Nucleus accumbens (tissue), 56 donors: ENCODE results near the gene TRIM58.

Experiments
- DNase-seq, 56 donors: peaks; one replicate each; lab custom pipeline; 2025; lab: John Stamatoyannopoulos, UW

TRIM58 gene

DNA sequence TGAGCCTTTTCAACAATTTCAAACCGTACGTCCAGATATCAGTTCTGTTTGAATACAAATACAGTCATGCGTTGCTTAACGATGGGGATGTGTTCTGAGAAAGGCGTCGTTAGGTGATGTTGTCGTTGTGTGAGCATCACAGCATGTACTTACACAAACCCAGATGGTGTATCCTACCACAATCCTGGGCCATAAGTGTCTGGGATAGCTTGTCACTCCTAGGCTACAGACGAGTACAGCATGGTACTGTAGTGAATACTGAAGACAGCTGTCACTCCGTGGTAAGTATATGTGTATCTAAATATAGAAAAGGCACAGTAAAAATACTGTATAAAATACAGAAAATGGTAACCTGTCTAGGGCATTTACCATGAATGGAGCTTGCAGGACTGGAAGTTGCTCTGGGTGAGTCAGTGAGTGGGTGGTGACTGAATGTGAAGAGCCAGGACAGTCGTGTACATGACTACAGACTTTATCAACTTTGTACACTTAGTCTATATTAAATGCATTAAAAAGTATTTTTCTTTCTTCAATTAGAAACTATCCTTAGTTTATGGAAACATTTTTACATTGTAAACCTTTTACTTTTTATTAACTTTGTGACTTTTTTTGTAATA is 27.9 kb downstream of the TRIM58 start:
- no peak for DNase-seq

DNA sequence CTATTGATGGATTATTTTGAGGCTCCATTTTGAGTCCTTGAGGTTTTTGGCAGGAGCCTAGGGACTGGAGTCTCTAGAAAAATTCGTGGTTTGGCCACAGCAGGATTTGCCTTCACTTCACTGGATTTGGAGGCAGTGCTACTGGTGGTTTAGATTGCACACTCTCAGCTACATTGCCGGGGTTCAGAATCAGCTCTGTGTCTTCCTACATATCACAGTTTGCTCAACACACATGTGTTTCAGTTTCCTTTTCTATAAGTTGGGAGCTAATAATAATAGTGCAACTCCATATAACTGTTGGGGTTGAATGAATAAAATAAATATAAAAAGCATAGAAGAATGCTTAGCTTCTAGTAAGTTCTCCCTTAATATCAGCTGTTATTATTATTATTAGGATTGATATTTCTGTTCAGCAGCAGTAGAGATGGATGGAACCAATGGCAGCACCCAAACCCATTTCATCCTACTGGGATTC is 38.2 kb downstream of the TRIM58 start, which contains the start of gene OR2W3:
Gene OR2W3 (plus strand): TSS at position 425 of the 475 bp plus-strand sequence. CDS start 0 bp downstream, at position 425.
- DNase-seq = no peak

DNA sequence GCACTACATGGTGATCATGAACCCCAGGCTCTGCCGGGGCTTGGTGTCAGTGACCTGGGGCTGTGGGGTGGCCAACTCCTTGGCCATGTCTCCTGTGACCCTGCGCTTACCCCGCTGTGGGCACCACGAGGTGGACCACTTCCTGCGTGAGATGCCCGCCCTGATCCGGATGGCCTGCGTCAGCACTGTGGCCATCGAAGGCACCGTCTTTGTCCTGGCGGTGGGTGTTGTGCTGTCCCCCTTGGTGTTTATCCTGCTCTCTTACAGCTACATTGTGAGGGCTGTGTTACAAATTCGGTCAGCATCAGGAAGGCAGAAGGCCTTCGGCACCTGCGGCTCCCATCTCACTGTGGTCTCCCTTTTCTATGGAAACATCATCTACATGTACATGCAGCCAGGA is 39.0 kb downstream of the TRIM58 start:
- no peak for DNase-seq

DNA sequence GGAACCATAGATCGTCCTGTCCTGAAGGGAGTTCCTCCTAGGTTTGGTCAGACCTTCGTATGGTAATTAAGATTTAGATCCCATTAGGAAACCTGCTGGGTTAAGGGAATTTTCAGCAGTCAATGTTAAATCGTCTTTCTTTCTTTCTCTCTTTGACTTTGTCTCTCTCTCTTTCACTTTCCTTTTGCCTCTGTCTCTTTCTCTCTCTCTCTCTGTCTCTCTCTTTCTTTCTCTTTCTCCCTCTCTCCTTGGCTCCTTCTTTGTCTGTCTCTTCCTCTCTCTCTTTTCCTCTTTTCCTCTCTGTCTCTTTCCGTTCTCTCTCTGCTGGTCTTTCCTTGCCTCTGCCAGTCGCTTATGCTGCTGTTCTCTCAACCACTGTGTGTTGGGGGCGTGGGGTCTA is 47.1 kb downstream of the TRIM58 start:
- no peak for DNase-seq

DNA sequence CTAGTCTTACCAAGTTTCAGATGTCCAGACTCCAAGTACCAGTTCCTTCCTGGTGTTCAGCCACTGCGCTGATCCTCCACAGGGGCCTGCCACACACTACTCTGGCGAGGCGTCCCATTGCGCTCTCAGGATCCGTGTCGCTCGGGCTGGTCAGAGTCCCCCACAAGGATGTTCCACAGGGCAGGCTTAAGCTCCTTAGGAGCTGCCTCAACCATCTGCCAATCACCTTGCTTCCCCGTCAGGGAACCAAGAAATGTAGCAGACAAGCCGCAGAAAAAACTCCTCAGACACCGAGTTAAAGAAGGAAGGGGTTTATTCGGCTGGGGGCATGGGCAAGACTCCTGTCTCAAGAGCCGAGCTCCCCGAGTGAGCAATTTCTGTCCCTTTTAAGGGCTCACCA is 48.2 kb downstream of the TRIM58 start:
- no peak for DNase-seq

DNA sequence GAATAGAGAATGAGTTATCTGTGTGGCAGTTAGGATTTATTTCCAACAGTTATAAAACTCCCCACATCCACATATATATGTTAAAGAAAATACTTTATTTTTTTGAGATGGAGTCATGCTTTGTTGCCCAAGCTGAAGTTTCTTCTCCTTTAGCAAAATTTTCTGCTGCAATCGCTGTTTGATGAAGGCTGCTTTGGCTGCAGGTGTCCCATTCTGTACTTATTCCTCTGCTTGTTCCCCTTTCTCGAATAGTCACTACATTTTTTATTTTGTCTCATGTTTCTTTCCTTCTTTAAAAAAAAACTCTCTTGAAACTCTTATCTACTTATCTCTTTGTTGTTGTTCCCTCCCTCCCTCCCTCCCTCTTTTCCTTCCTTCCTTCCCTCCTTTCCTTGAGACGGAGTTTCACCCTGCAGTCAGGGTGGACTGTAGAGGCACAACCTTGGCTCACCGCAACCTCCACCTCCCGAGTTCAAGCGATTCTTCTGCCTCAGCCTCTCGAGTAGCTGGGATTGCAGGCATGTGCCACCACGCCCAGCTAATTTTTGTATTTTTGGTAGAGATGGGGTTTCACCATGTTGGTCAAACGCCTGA is 49.0 kb downstream of the TRIM58 start:
- no peak for DNase-seq

DNA sequence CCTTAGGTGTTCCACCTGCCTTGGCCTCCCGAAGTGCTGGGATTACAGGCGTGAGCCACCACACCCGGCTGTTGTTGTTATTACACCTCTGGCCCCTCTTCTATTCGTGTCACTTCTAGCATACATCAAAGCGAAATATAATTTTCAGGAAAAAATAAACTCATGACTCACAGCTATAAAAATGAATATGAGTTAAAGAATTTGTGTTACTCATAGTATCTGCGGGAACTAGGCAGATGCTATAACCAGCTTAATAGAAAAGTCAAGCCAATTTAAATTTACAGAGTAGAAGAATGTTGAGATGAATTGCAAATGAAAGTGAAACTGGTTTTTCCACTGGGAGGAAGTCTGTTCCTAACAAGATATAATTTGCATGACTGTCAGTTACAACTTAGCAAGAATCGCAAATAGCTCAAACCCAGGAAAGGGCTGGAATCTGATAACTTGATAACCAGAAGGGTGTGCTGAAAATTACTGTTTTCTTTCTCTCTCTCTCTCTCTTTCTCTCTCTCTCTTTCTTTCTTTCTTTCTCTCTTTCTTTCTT is 49.6 kb downstream of the TRIM58 start:
- peak in 1 of 56 donors; percentile 3 for DNase-seq

DNA sequence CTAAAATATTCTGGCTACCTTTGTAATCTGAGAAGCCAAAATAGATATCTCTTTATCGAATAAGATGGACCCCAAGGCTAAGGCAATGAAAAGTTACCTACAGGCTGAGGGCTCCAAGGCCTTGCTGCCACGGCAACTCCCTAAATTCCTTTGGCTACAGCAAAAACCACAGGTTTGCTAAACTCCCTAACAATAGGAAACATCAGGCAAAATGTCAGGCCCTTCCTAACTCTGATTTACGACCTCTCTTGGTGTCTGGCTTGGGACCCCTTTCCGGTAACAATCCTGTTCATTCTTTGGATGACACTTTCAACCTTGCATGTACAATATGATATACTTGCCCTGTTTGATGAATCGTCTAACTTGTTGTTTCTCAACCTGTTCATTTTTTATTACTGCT is 51.8 kb downstream of the TRIM58 start:
- DNase-seq = no peak

DNA sequence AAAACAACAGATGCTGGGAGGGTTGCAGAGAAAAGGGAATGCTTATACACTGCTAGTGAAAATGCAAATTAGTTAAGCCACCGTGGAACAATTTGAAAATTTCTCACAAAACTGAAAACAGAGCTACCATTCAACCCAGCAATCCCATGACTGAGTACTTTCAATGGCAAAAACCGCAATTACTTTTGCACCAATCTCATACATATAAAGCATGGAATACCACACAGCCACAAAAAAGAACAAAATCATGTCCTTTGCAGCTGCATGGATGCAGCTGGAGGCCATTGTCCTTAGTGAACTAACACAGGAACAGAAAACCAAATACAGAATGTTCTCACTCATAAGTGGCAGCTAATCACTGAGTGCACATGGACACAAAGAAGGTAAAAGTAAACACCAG is 56.8 kb downstream of the TRIM58 start:
- no peak for DNase-seq

DNA sequence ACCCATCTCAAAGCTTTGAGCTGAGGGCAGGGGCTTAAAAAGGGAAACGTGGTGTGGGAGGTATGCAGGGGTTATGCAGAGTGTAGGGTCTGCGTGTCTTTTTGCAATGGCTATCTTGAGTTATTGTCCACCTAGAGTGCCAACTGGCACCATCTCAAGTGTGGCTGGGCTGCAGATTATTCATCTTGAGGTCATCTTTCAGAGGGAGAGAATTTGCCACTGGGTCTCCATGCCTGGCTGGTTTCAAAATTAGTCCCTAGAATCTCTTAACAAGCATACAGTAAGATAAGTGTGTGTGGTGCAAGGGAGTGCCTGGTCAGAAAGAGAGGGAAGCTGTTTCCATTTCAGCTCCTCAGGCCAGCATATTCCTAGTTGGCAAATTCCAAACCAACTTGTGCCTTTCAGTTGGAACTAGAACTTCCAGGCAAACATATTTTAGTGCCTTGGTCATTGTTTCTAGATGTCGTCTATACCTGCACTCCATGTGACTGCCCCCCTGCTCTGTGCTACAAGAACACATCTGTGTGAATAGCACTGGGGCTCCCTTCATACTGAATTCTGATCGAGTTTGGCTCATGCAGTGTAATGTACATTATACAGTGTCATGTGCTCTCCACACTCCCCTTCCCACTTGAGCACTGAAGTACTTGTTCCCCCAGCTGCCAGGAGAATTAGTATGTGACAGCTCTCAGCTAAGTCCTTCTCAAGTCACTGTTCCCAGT is 58.1 kb downstream of the TRIM58 start:
- DNase-seq = no peak

DNA sequence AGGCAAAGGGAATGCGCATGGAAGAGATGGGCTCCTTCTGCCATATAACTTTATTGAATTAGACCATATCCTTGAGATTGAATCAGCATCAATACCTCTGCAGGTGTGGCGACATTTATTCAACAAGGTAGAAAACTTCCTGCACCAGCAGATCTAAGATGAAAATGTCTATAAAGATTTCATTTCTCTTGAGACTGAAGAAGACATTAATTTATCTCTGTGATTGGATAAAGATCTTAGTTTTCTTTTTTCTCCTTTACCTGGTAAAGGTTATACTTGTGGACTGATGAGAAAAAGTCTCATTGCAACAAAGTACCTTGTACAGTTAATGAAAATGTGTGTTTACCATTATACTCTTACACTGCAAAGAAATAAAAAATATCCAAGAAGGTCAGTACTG is 63.0 kb downstream of the TRIM58 start, which contains the start of gene OR2T8:
Gene OR2T8 (plus strand): TSS at position 301 of the 400 bp plus-strand sequence. CDS start 766 bp downstream, outside the sequence.
- DNase-seq = no peak

DNA sequence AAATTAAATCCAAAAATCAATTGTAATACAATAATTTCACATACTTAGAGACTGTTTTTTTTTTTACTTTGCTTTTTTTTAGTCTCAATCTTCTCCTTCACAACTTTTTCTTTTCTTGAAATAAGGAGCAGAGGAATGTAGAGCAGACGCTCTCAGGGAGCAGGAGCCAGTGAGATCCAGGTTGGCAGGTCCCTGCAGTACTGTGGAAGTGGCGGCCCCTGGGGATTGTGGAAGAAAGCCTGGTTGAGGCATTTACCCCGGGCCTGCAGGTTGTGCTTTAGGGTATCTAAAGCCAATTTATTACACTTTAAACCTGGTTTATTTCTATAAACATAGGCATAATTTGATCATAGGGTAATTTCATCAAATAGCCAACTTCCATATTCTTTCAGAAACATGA is 67.0 kb downstream of the TRIM58 start:
- DNase-seq = no peak

DNA sequence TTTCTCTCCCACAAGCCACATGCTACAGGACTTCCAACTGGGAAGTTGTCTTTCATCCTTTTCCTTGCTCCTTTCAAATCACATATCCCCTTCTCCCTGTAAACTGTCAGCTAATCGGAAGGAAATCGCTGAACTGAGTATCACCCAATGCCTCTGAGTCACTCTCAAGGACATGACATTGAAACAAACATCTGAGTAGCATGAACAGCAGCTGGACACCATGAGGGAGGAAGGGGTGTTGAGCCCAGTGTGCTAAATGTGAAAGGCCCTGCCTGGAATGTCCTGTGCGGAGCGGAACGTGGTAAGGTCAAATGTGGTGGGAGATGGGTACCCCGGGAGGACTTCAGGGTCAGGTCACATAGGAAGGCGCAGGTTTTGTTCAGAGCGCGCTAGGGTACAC is 67.9 kb downstream of the TRIM58 start, which contains the start of gene OR2AJ1:
Gene OR2AJ1 (plus strand): TSS at position 22 of the 400 bp plus-strand sequence. CDS start 8,880 bp downstream, outside the sequence.
- DNase-seq = no peak
